Astrocyte (in vitro differentiated cells and primary cell): Measurements from ENCODE around the gene ZMPSTE24.

Source experiments
- CTCF ChIP-seq: IDR thresholded peaks from 2 replicates; pipeline ENCODE4 v1.5.1; 2011; ENCODE audit warnings: low read depth, mild to moderate bottlenecking, inconsistent platforms, low read length, moderate library complexity; ENCODE audit not compliant: insufficient read depth
- EZH2 ChIP-seq: IDR thresholded peaks from 2 replicates; pipeline ENCODE4 v1.6.1; 2012; ENCODE audit warnings: mild to moderate bottlenecking, low read length, inconsistent platforms; ENCODE audit not compliant: insufficient read depth

- TF ChIP-seq CTCF (no peak), EZH2 (no peak)
Observed at GRCh38 chr1:40303790-40304189, 45.8 kb downstream of the ZMPSTE24 start.
